GM21528 (cell line): ENCODE measurements around the gene VRK3.

Experiments used
- ATAC-seq: cut with Tn5 transposase; IDR thresholded peaks from one replicate; pipeline ENCODE4 v1.9.1; 2021; ENCODE audit warnings: mild to moderate bottlenecking, moderate library complexity; ENCODE audit not compliant: unreplicated experiment, low FRiP score

VRK3 gene

DNA sequence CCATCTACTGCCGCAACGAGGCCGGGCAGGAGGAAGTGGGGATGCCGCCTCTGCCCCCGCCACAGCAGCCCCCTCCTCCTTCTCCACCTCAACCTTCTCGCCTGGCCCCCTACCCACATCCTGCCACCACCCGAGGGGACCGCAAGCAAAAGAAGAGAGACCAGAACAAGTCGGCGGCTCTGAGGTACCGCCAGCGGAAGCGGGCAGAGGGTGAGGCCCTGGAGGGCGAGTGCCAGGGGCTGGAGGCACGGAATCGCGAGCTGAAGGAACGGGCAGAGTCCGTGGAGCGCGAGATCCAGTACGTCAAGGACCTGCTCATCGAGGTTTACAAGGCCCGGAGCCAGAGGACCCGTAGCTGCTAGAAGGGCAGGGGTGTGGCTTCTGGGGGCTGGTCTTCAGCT, 92.4 kb downstream of the VRK3 start:
- no peak for ATAC-seq

DNA sequence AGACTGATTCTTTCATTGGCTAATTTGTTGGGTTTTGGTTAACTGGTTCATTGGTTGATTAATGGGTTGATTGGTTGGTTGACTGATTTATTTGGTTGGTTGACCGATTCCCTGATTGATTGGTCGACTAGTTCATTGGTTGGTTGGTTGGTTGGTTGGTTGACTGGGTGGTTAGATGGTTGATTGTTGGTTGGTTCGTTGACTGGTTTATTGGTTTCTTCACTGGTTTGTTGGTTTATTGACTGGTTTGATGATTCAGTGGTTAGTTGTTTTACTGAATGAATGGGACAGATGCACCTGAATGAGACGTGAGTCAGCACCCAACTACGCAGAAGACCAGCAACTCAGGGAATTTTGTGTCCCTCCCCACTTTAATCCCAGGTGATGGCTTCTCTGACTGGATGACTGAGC, 93.1 kb downstream of the VRK3 start:
- no peak for ATAC-seq

- ATAC-seq = no peak
Measured at GRCh38 chr19:49931293-49932040, 93.7 kb downstream of the VRK3 start.

GRCh38 chr19:49930483-49931011, 94.6 kb downstream of the VRK3 start:
- ATAC-seq = no peak

DNA sequence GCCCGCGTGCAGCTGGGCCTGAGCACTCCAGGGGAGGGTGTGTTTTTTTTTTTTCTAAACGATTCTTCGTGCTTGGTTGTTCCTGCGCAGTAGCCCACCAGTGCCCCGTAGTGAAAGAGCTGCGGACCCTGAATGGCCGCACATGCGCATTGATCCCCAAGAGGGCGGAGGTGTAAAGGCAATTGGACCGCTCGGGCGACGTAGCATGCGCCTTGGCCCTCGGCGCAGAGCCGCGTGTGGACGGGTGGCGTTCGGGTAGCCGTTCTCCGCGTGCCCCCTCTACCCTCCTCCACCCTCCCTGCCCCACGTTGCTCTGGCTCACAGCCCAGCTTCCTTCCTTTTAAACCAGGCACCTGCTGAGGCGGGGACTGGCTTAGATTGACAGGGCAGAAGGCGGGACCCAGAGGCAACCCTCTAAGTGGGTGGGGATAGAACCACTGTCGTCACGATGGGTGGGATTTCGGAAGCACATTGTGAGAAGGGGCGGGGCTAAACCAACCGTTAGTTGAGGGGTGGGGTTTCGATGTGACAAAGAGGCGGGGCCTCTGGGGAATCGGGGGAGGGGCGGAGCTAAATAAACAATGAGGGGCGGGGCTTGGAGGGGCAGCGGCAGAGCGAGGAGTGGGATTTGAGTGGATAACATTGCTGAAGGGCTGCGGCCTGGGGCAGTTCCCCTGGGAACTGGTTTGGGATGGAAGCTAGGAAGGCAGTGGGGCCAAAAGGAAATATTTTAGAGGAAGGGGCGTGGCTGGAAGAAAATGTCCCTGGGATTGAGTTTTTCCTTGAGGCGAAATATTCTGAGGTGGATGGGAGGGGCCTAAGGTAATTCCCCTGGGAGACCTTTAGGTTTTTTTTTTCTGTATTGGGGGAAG, 95.3 kb downstream of the VRK3 start:
- peak; percentile 57 for ATAC-seq

- peak; percentile 45 for ATAC-seq
Measured at GRCh38 chr19:49929121-49929610, 96.0 kb downstream of the VRK3 start, which contains the start of the genes ATF5 and NUP62. Gene ATF5 (plus strand): TSS chr19:49929205. CDS start chr19:49930851, 1,646 bp downstream. Gene NUP62 (minus strand): TSS chr19:49929504. CDS start chr19:49909807, 19,697 bp downstream.

- no peak for ATAC-seq
Measured at GRCh38 chr19:49927526-49928264, 97.5 kb downstream of the VRK3 start.

DNA sequence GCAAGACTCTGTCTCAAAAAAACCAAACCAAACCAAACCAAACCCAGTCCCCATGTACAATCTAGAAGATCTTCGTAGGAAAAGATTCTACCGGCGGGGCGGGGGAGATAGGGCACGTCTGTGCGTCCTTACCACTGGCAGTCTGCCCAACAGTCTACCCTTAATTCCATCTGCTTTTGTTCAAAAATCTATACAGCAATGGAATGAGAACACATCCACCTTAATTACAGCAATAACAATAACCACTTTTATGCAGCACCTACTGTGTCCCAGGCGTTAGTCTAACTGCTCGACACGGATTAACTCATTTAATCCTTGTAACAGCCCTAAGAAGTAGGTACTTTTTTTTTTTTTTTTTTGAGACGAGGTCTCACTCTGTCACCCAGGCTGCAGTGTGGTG, 98.7 kb downstream of the VRK3 start:
- ATAC-seq = no peak
